SHP77 treated with DMSO at 0.1 percent for 48 hours (cell line): ENCODE measurements around the gene UGT1A9.

ENCODE experiments used
- DNase-seq: peaks from one replicate; lab custom pipeline; 2025; lab: John Stamatoyannopoulos, UW

UGT1A9 gene

GRCh38 chr2:233796254-233796653 lies 124.6 kb downstream of the UGT1A9 start:
- DNase-seq: no peak

- DNase-seq: no peak
These were observed 126.8 kb downstream of the UGT1A9 start for GRCh38 chr2:233798335-233799086.

GRCh38 chr2:233799087-233799665 lies 127.5 kb downstream of the UGT1A9 start:
- no peak for DNase-seq

GRCh38 chr2:233799716-233800115 lies 128.0 kb downstream of the UGT1A9 start:
- no peak for DNase-seq

- DNase-seq: no peak
These were observed 128.5 kb downstream of the UGT1A9 start for GRCh38 chr2:233800208-233800607.

- DNase-seq: no peak
These were observed 129.8 kb downstream of the UGT1A9 start for GRCh38 chr2:233801357-233802131.

- DNase-seq: no peak
These were observed 130.6 kb downstream of the UGT1A9 start for GRCh38 chr2:233802132-233802815.

- DNase-seq: no peak
These were observed 131.7 kb downstream of the UGT1A9 start for GRCh38 chr2:233803292-233803911.

- no peak for DNase-seq
These were observed 132.3 kb downstream of the UGT1A9 start for GRCh38 chr2:233803994-233804393.

GRCh38 chr2:233807215-233807865 lies 135.6 kb downstream of the UGT1A9 start:
- no peak for DNase-seq

GRCh38 chr2:233807966-233808935 lies 136.6 kb downstream of the UGT1A9 start:
- no peak for DNase-seq

GRCh38 chr2:233810385-233810784 lies 138.7 kb downstream of the UGT1A9 start:
- DNase-seq: no peak

- DNase-seq: no peak
These were observed 139.4 kb downstream of the UGT1A9 start for GRCh38 chr2:233811087-233811486.

- no peak for DNase-seq
These were observed 140.0 kb downstream of the UGT1A9 start for GRCh38 chr2:233811732-233812131.

- DNase-seq: no peak
These were observed 141.7 kb downstream of the UGT1A9 start for GRCh38 chr2:233813236-233814055.

- no peak for DNase-seq
These were observed 142.5 kb downstream of the UGT1A9 start for GRCh38 chr2:233814056-233814835.

- no peak for DNase-seq
These were observed 144.2 kb downstream of the UGT1A9 start for GRCh38 chr2:233815861-233816260.

GRCh38 chr2:233816334-233816733 lies 144.6 kb downstream of the UGT1A9 start:
- DNase-seq: no peak

- no peak for DNase-seq
These were observed 145.1 kb downstream of the UGT1A9 start for GRCh38 chr2:233816771-233817170.
